Fibroblast of the aortic adventitia (primary cell): ENCODE data around the gene TSC2. TPM values are rescaled to one million over a fixed set of nuclear protein-coding genes. Genes with fewer than 3 reads are reported as not detected.

ENCODE experiments used
- DNase-seq: peaks from one replicate; pipeline ENCODE4 v3.0.0-alpha.2; 2010; ENCODE audit warnings: low read depth
- H3K4me3 ChIP-seq: 2 replicates; pipeline ENCODE4 v1.5.1; 2011; ENCODE audit warnings: low read depth, mild to moderate bottlenecking, control low read depth, low read length, moderate library complexity
- total RNA-seq: library from RNA; depleted of rRNA; stranded (reverse); fragments of >200 nt; gene quantifications from 2 replicates; pipeline ENCODE4 v1.2.3, GENCODE V29; 2012; ENCODE audit warnings: low replicate concordance
- TF ChIP-seq, protein P1 (sequence below): IDR thresholded peaks from 2 replicates; pipeline ENCODE4 v1.5.1; 2011; ENCODE audit warnings: mild to moderate bottlenecking, low read length, control low read depth, inconsistent platforms; ENCODE audit not compliant: insufficient read depth

The TSC2 gene
- total RNA-seq, 1 donor = 58.7 TPM

DNA sequence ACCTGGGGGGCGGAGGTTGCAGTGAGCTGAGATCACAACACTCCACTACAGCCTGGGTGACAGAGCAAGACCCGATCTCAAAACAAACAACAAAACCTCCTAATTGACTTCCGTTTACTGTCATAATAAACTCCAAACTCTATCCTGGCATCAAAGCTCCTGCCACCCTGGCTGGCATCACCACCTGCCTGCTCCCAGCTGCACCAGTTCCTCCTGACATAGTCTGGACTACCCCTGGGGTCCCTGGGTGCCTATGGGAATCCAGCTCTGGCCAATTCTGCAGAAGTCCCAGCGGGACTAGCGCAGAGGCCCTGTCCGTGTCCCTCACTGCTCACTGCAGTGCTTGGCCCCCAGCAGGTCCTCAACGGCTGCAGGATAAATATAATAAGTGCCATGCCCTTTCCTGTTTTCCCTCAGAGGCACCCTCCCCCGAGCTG, 874 bp upstream of the TSC2 start:
- TF ChIP-seq, protein P1, sequence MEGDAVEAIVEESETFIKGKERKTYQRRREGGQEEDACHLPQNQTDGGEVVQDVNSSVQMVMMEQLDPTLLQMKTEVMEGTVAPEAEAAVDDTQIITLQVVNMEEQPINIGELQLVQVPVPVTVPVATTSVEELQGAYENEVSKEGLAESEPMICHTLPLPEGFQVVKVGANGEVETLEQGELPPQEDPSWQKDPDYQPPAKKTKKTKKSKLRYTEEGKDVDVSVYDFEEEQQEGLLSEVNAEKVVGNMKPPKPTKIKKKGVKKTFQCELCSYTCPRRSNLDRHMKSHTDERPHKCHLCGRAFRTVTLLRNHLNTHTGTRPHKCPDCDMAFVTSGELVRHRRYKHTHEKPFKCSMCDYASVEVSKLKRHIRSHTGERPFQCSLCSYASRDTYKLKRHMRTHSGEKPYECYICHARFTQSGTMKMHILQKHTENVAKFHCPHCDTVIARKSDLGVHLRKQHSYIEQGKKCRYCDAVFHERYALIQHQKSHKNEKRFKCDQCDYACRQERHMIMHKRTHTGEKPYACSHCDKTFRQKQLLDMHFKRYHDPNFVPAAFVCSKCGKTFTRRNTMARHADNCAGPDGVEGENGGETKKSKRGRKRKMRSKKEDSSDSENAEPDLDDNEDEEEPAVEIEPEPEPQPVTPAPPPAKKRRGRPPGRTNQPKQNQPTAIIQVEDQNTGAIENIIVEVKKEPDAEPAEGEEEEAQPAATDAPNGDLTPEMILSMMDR = no peak
- no peak for DNase-seq
- peak overlapping the region; percentile 73 for H3K4me3 ChIP-seq

DNA sequence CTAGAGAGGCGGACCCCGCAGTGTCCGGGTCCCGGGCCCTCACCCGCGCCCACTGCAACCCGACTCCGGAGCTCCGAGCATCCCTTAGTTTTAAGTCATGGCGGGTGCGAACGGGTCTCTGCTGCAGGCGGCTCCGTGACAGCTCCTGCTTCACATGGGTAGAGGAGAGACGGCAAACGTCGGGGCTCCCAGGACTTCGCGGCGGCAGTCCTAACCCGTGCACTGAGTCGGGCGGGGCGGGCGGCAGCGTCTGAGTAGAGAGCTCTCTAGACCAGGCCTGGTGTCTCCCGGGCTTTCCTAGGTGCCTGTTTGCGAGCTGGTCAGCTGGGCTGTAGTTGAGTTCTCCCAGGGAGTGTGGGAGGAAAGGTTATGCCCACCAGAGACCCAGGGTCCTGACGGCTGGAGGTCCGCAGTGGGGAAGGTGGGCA, 345 bp downstream of the TSC2 start:
- TF ChIP-seq, protein P1 = no peak
- DNase-seq = peak; percentile 16

DNA sequence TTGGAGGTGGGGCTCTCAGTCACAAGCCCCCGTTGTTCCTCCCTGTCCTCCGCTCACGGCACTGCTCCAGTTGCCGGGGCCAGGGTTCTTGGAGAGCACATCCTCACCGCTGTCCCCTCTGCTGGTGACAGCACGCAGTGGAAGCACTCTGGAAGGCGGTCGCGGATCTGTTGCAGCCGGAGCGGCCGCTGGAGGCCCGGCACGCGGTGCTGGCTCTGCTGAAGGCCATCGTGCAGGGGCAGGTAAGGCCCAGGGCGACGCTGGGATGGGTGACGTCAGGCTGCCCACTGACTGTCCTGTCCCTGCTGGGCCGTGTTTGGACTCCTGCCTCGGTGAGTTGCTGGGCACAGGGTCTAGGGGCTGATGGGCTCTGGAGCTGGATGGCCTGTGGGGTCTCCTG, 5.4 kb downstream of the TSC2 start:
- DNase-seq = no peak
- H3K4me3 ChIP-seq = no peak overlapping the region
- TF ChIP-seq, protein P1 = no peak

More for the DNA sequence above, 345 bp downstream of the TSC2 start:
- peak overlapping the region; percentile 93 for H3K4me3 ChIP-seq

DNA sequence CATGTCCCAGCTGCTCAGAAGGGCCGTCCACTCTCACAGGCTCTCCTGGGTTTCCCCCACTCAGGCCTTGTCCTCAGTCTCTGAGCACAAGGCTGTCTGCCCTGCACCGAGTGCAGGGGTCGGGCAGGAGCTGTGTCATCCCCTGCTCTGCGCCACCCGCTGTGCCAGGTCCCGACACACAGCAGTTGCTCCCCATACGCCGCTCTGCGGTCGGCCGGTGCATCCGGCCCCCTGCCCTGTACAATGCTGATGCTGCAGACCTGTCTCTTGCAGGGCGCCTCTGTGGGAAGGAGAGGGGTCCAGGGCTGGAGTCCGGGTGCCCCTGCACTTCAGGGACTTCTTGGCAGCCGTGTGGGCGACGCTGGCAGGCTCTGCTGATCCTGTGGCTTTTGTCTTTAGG, 6.1 kb downstream of the TSC2 start:
- no peak for DNase-seq
- H3K4me3 ChIP-seq = no peak overlapping the region
- TF ChIP-seq, protein P1 = no peak

DNA sequence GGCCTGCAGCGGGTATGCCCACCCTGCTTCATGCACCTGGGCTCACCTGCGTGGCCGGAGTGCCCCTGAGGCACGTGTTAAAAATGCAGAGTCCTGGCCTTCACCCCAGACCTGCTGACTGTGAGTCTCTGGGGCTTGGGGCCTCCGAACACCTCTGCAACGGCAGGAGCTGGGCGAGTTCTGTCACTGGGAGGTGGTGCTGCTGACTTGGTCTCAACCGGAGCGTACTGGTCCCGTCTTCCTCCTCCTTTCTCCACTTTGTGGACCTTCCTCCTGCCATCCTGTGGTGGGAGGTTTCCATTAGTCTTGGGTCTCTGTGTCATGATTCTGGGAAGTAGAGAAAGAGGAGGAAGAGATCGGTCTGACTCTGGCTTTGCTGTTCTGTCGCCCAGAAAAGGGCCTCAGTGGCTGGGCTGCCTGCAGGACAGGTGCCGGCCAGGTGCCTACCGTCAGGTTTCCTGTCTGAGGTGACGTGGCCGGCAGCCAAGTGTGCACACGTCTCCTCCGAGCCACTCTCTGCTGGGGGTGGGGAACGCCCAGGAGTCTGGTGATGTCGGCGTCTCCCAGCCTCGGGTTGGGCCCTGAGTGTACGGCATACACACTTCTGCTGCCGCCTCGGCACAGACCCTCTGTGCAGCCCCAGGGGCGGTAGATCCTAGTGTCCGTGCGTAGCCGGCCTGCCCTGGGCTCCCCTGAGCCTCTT, 6.9 kb downstream of the TSC2 start:
- no peak overlapping the region for H3K4me3 ChIP-seq
- TF ChIP-seq, protein P1 = no peak
- DNase-seq = no peak

DNA sequence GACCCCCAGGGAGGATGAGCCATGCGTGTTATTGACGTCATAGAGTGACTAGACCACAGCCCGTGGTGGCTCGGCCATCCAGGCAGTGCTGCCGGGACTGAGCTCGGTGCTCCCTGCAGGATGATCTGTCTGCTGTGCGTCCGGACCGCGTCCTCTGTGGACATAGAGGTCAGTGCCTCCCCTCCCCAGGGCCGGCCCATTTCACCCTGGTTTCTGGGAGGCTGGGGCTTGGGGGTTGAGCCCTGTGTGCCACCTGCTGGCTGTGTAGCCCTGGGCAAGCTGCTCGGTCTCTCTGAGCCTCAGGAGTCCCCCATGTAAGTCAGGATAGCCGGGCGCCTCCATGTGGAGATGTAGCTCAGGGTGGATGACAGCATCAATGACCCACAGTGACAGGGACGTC, 8.3 kb downstream of the TSC2 start:
- no peak overlapping the region for H3K4me3 ChIP-seq
- TF ChIP-seq, protein P1 = peak; percentile 19
- DNase-seq = no peak
